NCI-H1694 treated with DMSO at 0.1 percent for 48 hours (cell line): ENCODE data around the gene ID4.
"Not testable (repeated sequence)": the region's sequence is repeated elsewhere in the genome, so short reads cannot be mapped to it uniquely, and the experiment has no call there.

ENCODE experiments used
- DNase-seq: peaks from one replicate; lab custom pipeline; 2025; lab: John Stamatoyannopoulos, UW

The ID4 gene

DNA sequence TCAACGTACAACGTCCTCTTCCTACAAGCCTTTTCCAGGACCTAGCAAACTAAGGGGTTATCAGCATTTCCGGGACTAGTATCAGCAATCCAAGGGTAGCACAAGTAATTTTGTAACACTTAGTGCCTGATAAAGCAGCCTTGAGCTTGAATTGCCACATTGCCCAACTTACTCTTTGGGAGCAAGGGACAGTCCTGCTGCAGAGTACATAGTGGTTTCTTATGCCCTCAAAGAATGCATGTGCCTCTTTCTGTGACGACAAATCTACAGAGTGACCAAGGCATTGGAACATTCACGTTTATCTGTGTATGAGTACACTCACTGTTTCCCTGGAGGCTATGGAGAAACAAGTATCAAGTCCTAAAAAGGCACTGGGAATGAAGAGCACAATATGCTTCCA lies 3.2 kb upstream of the ID4 start:
- no peak for DNase-seq

DNA sequence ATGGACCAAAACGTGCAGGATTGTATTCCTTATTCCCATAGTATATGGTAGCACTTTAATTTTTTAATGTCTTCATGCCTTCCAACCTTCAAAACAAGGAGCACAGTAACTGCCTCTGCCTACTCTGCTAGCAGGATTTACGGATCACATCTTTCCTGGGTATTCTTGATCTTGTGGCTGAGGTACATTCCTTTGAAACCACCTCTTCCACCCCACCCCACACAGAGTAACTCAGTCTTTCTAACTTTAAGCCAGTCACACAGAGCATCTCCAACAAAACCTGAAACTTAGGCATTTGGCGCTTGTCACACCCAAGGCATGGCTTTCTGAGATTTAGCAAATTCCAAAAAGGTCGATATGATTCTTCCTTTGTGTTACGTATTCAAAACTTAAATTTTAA lies 2.3 kb upstream of the ID4 start:
- no peak for DNase-seq

DNA sequence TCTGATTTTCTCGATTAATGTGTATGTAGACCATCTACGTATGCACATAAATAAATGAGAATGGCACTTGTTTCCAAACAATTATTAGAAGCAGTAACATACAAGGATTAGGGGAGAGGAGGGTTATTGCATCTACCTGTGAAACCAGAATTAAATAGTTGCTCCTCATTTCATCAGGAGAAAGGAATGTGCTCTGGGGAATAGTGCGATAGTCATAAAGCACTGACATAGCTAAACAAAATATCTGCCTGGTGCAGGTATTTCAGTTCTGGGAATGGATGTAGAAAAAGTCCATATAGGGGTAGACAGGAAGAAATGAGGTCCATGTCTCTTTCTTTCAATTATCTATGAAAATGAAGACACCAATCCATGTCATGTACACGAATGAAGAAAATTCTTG lies 1.6 kb upstream of the ID4 start:
- DNase-seq: no peak

DNA sequence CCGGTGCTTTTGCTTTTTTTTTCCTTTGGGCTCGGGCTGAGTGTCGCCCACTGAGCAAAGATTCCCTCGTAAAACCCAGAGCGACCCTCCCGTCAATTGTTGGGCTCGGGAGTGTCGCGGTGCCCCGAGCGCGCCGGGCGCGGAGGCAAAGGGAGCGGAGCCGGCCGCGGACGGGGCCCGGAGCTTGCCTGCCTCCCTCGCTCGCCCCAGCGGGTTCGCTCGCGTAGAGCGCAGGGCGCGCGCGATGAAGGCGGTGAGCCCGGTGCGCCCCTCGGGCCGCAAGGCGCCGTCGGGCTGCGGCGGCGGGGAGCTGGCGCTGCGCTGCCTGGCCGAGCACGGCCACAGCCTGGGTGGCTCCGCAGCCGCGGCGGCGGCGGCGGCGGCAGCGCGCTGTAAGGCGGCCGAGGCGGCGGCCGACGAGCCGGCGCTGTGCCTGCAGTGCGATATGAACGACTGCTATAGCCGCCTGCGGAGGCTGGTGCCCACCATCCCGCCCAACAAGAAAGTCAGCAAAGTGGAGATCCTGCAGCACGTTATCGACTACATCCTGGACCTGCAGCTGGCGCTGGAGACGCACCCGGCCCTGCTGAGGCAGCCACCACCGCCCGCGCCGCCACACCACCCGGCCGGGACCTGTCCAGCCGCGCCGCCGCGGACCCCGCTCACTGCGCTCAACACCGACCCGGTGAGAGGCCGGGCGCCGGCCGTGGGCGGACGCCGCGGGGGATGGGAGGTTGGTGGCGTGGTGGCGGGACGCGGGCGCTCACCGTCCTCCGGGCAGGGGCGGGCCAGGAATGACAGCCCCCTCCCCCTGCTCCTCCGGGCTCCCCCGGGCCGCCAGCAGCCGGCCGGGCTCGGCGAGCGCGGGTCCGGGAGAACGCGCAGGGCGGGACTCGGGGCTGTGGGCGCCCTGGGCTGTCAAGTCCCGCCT lies 606 bp downstream of the ID4 start:
- DNase-seq: no peak

DNA sequence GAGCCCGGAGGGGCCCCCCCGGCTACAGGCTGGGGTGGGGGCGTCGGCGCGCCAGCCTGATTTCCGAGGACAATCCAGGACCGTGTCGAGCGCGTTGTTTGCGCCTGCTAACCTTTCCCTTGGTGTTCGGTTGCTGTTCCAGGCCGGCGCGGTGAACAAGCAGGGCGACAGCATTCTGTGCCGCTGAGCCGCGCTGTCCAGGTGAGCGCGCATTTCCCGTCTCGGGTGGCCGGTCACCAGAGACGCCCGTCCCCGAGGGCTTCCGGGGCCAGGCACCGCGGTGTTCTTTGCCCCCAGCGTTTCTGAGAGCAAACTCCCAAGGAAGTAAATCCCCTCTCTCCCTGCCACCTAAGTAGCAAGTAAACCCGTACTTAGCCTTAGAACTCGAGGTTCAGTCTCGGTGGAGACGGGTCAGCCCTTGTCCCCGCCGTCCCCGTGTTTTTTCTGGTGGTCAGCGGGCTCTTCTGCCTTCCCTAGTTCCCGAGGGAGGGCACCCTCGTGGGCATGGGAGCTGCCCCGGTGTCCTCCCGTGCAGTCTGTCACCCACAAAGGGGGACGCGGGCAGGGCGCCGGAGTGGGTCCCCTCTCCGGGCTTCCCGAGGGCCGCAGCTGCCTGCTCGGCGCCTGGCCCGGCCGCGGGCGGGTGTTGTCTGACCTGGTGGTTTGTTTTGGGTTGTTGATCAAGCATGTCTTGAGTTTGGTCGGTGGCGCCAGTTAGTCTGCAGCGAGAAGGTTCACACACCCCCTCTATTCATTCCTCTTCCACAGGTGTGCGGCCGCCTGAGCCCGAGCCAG lies 1.5 kb downstream of the ID4 start:
- no peak for DNase-seq

DNA sequence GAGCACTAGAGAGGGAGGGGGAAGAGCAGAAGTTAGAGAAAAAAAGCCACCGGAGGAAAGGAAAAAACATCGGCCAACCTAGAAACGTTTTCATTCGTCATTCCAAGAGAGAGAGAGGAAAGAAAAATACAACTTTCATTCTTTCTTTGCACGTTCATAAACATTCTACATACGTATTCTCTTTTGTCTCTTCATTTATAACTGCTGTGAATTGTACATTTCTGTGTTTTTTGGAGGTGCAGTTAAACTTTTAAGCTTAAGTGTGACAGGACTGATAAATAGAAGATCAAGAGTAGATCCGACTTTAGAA lies 2.0 kb downstream of the ID4 start:
- DNase-seq: peak; percentile 13

DNA sequence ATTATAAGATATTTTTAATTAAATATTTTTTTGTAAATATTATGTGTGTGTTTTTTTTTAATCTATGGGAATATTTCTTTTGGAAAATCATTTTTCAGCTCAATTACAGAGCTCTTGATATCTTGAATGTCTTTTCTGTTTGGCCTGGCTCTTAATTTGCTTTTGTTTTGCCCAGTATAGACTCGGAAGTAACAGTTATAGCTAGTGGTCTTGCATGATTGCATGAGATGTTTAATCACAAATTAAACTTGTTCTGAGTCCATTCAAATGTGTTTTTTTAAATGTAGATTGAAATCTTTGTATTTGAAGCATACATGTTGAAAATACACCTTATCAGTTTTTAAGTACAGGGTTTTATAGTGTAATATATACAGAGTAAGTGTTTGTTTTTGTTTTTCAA lies 2.6 kb downstream of the ID4 start:
- no peak for DNase-seq

DNA sequence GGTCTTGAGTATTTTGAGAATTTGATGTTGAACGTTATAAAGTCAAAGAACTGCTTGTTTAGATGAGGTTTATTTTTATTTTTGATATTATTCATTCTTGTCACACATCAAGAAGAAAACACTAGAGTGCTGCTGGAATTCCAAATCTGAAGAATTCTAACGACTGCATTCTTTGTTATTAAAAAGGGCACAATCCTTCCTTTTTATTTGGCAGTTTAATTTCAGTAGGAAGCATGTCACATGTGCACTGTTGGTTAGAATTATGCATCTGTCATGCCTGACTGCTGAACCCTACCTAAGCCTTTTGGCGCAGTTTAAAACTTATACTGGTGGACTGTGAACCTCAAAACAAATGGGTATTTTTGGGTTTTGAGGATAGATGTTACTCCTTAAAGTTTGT lies 4.0 kb downstream of the ID4 start:
- no peak for DNase-seq

DNA sequence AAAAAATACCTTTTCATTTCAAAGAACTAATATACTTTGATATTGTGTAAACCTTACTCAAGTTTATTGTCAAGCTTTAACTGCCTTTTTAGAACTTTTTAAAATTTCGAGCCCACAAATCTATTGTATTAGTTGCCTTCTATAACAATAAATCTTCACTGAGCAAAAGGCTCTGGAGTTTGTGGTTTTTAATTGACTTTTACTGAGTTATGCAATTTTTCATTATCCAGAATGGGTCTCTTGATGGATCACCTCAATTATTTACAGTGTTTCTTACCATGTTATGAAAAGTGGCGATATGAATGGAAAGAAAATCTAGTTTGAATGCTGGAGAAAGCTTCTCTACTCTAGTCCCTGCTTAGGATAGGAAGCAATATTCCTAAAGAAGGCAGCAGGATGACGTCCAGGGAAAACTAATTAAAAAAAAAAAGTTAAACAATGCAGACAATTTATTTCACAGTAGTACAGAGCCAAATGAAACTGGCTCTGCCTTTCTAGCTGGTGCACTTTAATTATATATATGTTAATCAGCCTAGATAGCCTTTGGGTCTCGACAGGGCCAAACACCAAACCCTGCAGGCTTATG lies 5.0 kb downstream of the ID4 start:
- DNase-seq: no peak

DNA sequence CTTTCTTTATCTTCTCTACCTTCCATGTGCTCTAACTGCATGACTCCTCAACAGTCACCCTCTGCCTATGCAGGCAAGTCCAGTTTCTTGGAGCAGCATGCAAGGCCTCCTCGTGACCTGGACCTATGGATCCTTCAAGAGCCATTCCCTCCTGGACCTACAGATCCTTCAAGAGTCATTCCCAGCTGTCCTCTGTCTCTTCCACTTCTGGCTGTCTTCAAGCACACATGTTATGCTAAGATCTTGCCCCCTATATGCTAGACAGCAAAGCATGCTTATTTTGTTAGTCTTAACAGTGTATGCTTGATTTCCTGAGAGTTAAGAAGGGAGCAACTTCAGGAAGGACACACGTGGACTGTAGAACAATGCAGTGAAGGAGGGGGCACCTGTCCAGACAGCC lies 7.5 kb downstream of the ID4 start:
- DNase-seq: no peak

DNA sequence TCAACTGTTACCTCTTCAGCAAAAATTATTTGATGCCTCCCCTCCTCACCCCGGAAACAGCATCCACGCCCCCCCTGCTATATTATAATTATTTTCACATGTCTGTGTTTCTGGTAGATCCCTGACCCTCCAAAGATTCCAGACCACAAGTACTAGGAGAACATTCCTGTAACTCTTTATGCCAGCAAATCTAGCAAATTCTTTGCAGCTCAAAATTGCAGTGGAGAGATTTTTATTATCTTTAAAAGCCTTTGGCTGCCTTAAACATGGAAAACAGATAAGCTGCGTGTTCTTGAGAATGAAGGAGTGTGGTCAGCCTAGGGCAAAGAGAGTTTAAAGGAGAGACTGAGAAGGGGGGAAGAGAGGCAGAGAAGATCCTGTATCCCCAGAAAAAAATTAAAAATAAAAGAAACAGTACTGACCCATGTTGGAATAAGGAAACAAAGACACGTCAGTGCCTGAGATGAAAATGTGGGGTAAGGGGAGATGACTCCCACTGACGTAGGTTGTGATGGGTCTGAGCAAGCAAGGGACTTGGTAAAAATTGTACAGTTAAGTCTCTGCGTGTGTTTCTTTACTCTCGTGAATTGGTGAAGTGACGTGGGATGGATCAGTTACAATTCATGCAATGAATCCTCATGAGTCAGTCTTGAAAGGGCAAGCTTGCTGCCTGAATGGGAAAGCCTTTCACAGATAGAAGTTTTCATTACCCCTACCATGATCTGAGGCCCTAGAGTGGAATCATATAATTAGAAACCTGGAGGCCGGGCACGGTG lies 8.3 kb downstream of the ID4 start:
- DNase-seq: no peak

DNA sequence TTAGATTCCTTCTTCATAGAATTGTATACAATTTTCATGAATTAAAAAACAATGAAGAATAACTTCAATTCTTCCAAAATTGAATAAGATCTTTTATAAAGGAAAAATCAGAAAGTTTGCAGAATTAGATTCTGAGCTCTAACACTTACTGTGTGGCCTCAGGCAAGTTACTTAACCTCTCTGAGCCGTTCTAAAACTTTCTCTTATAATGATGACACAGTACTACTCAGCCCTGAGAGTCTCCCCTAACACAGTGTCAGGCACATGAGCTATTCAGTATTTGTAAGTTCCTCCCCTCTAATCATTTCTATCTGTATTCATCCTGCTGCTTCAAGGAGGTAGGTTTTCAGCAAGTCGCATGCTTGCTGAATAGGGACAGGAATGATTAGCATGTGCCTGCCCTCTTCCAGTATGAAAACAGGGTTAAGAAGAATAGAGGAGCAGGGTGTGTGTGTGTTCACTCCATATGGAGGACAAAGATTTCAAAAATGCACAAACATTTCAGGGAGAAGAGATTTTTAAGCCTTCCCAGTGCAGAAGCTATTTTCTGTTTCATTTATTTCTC lies 11.4 kb downstream of the ID4 start:
- DNase-seq: no peak

DNA sequence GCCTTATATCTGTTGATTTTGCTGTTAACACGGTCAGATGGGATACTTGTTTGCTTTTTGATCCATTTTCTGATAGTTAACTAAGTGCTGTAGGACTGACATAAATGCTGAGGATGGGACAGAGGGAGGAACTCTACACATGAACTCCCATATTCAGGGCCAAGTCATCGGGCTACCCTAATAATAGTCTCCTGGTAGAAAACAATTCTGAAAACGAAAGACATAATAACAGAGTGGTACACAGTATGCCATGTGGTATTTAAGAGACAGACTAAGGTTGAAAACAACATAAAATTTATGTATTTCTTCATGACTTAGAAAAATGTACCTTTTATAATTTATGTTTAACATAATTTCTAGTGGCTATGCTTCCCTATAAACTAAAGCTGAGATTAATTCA lies 12.0 kb downstream of the ID4 start:
- no peak for DNase-seq

DNA sequence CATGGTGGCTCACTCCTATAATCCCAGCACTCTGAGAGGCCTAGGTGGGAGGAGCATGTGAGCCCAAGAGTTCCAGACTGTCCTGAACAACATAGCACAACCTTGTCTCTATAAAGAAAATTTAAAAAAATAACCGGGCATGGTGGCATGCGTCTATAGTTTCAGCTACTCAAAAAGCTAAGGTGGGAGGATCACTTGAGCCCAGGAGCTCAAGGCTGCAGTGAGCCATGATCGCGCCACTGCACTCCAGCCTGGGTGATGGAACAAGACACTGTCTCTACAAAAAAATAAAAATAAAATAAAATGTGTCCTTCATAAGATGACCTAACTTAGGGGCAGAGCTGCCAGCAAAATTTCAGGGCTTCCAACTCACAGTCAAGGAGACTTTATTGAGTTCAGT lies 12.6 kb downstream of the ID4 start:
- DNase-seq: no peak

DNA sequence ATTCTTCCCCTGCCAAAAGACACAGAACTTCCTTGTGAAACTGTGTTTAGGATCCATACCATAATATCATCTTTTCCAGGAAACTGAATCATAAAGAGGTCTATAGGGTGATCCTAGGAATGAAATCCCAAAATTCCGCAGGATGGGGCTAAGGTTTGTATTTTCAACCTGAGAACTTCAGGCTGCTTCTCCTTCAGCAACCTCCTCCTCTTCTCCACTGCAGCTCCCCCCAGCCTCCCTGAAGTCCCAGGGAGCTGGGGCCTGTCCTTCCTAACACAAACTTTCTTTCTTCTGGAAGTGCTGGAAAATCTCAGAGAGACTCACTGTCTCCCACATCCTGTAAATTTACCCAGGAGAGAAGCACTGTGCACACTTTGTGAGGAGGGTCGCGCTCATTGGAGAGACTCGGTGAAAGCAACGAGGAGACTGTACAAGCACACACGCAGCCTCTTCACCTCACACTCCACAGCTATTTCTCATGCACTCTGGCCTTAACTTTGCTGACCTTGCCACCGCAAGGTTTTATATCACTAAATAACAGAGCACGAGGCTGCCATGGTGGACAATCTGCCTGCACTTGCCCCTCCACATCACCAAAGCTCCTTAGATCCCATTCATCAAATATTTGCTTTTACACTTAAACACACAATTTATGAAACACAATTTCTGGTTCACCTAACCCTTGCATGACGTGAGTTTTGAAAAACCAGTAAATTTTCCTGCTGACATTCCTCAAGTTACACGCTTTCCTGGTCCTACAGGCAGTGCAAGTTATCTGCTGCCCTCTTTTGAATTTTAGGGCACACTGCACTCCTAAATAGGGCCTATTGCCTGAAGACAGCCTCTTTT lies 14.3 kb downstream of the ID4 start:
- DNase-seq: peak; percentile 88

DNA sequence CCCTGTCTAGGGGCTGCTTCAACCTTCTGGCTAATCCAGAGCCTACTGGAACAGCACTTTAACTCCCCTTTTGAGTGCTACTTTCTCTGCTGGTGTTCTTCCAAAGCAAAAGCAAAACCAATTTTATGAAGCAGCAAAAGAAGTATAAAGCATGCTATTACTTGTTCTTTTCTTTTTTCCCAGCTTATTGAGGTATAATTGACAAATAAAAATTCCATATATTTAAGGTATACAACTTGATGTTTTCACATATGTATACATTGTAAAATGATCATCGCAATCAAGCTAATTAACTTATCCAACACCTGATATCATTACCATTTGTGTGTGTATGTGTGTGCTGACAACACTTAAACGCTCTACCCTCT lies 14.9 kb downstream of the ID4 start:
- DNase-seq: no peak

DNA sequence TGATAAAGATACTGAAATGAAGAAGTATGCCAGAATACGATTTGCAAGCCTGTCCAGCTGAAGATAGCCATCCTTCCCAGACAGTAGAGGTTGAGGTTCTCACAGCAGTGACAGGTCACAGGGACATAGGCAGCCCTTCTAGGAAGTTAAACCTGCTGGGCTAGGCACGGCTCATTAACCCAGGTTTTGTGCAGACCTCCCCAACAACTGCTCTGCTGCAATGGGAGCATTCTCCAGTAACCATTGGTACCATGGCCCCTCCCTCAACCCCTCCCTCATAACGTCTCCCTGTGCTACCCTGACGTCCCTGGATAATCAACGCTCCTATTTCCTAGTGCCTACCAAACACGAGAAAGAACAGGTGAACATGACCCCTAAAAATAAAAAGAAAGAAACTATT lies 15.8 kb downstream of the ID4 start:
- no peak for DNase-seq

DNA sequence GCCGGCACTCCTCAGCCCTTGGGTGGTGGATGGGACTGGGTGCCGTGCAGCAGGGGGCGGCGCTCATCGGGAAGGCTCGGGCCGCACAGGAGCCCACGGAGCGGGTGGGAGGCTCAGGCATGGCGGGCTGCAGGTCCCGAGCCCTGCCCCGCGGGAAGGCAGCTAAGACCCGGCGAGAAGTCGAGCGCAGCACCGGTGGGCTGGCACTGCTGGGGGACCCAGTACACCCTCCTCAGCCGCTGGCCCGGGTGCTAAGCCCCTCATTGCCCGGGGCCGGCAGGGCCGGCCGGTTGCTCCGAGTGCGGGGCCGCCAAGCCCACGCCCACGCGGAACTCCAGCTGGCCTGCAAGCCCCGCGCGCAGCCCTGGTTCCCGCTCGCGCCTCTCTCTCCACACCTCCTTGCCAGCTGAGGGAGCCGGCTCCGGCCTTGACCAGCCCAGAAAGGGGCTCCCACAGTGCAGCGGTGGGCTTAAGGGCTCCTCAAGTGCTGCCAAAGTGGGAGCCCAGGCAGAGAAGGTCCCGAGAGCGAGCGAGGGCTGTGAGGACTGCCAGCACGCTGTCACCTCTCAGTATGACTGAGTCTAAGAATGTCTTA lies 17.3 kb downstream of the ID4 start:
- DNase-seq: not testable (repeated sequence)

DNA sequence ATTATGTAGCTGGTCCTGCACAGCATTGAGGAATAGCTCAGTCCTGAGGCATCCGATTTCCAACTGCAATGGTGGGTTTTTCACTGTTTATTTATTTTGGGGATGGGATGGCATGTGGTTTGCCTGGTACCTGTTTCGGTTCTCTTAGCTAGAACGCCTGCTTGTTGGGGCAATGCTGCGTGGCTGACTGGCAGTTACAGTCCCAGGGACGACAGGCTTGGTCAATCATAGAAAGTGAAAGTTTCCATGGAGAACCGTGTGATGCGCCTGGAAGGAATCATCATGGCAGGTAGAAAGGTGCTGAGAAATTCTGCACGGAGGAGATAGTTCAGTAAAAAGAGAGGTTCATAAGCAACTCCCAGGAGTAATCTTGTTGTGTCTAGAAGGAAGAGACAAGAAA lies 18.4 kb downstream of the ID4 start:
- DNase-seq: no peak

DNA sequence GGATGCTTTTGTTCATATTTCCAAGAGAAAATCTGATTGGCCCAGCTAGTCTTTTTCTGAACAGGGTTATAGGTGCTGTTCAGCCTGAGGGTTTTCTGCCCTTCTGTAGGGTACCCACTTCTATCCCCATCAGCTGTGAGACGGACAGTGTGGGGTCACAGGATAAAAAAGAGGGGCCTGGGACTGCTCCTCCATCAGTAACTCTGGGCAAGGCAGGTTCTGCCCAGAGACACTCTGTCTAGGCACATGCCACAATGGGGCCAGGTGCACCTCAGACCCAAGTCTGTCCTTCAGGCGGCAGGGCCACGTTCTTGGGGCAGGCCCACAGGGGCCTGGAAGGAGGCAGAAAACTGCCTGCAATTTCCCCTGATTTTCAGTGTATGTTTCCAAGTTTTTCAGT lies 20.0 kb downstream of the ID4 start:
- no peak for DNase-seq

DNA sequence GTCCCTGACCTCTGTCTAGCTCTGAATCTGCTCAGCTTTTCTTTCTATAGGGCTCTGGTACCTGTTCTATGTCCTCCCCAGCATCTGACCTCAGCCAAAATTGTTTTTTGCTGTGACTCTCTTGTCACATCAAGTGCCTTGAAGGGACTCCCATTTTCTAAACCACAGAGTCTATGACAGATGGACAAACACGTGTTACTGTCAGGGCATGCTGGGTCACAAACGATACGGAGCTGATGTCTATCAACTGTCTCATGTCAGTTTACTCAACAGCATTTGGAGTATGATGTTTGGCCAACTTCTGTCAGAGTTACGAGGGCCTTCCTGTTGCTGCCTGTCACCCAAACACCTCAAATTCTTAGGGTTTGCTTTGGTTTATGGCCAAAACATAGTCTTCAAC lies 20.5 kb downstream of the ID4 start:
- no peak for DNase-seq
